K562 (cell line): ENCODE results near the gene ALKBH4. TPM values are rescaled to one million over a fixed set of nuclear protein-coding genes. Genes with fewer than 3 reads are reported as not detected.

ENCODE experiments used
- ATAC-seq: fragments of 200-7000 bp; cut with Tn5 transposase; 3 replicates; pipeline ENCODE4 v1.9.1; 2020; ENCODE audit warnings: moderate library complexity
- BruUV-seq: library from RNA; stranded (reverse); fragments of 400-500 nt; replicated peaks from 2 replicates; lab custom pipeline; 2021; lab: Mats Ljungman, UMichigan
- CTCF ChIA-PET: fragments of 300-600 bp; formaldehyde crosslinking; extraction: SDS; loops from one replicate; lab custom pipeline; 2021; ENCODE audit warnings: low intra/inter-chr PET ratio; lab: Yijun Ruan, JAX
- POLR2A ChIA-PET: fragments of 300-600, 350-650 bp; sonication (Branson Sonifier 250); formaldehyde crosslinking; extraction: SDS; loops from one replicate; lab custom pipeline; 2021; ENCODE audit warnings: antibody characterized with exemption, inconsistent platforms; lab: Yijun Ruan, JAX
- DNase-seq, 4 experiments: peaks; one replicate each; pipeline versions ENCODE4 v3.0.0 to v3.0.0-alpha.2; 2011 to 2018; ENCODE audit warnings: low spot score in 3 of 4, mixed read lengths in 3 of 4; ENCODE audit errors: extremely low read depth in 1 of 4
- FAIRE-seq: peaks from 2 replicates; lab custom pipeline; 2011; peaks lifted over from hg19 to GRCh38; lab: Jason Lieb, UNC
- H2AFZ ChIP-seq: 2 replicates; pipeline ENCODE4 v1.6.0; 2011; ENCODE audit warnings: low read depth, low read length, control low read depth, inconsistent platforms
- H3K27ac ChIP-seq: fragments of 200-600 bp; 3 replicates; pipeline ENCODE4 v1.8.0; 2011; ENCODE audit warnings: low read depth, mild to moderate bottlenecking, control low read depth, inconsistent platforms, low read length, moderate library complexity, mixed read lengths; ENCODE audit errors: extremely low read depth
- H3K27me3 ChIP-seq, 2 experiments: fragments of 300-600 bp in 1 of 2; 2 replicates in 1 of 2; 3 replicates in 1 of 2; pipeline versions ENCODE4 v1.6.0 to v1.8.0; 2011; ENCODE audit warnings: inconsistent platforms in 2 of 2, low read length in 2 of 2, mild to moderate bottlenecking in 1 of 2, mixed read lengths in 1 of 2, moderate library complexity in 1 of 2; ENCODE audit not compliant: control insufficient read depth in 2 of 2, insufficient read depth in 2 of 2
- H3K36me3 ChIP-seq: fragments of 300-600 bp; 3 replicates; pipeline ENCODE4 v1.8.0; 2011; ENCODE audit warnings: mild to moderate bottlenecking, low read length, inconsistent platforms; ENCODE audit not compliant: control insufficient read depth, insufficient read depth
- H3K4me1 ChIP-seq, 2 experiments: fragments of 200-600 bp in 1 of 2; replicated peaks in 1 of 2; 2 replicates in 1 of 2; 3 replicates in 1 of 2; pipeline versions ENCODE4 v1.5.1 to v1.8.0; 2011; ENCODE audit warnings: inconsistent platforms in 2 of 2, low read length in 2 of 2, mild to moderate bottlenecking in 1 of 2, mixed read lengths in 1 of 2, moderate library complexity in 1 of 2; ENCODE audit not compliant: control insufficient read depth in 2 of 2, insufficient read depth in 2 of 2
- H3K4me2 ChIP-seq: 2 replicates; pipeline ENCODE4 v1.6.1; 2011; ENCODE audit warnings: low read length, control low read depth, inconsistent platforms, mixed read lengths; ENCODE audit not compliant: insufficient read depth
- H3K4me3 ChIP-seq: fragments of 200-600 bp; sonication (generic), shearing (Covaris generic); 2 replicates; pipeline ENCODE4 v1.5.1; 2016; ENCODE audit warnings: control low read depth, inconsistent platforms
- H3K79me2 ChIP-seq: fragments of 200-600 bp; 3 replicates; pipeline ENCODE4 v1.8.0; 2011; ENCODE audit warnings: low read length, inconsistent platforms; ENCODE audit not compliant: control insufficient read depth, insufficient read depth
- H3K9ac ChIP-seq, 2 experiments: 2 replicates each; pipeline versions ENCODE4 v1.6.0 to v1.6.1; 2011; ENCODE audit warnings: low read depth in 2 of 2, low read length in 2 of 2, control low read depth in 1 of 2, inconsistent platforms in 1 of 2, mild to moderate bottlenecking in 1 of 2, mixed read lengths in 1 of 2; ENCODE audit not compliant: insufficient read depth in 1 of 2
- H3K9me1 ChIP-seq: one replicate; pipeline ENCODE4 v1.6.0; 2011; ENCODE audit warnings: inconsistent platforms, mild to moderate bottlenecking, low read length, moderate library complexity; ENCODE audit not compliant: control insufficient read depth, insufficient read depth
- H3K9me3 ChIP-seq: replicated peaks from 2 replicates; pipeline ENCODE4 v1.5.1; 2011; ENCODE audit warnings: low read depth, low read length, inconsistent platforms; ENCODE audit not compliant: control insufficient read depth, insufficient read depth
- H4K20me1 ChIP-seq: replicated peaks from 2 replicates; pipeline ENCODE4 v1.6.1; 2011; ENCODE audit warnings: low read length, inconsistent platforms, mixed read lengths; ENCODE audit not compliant: control insufficient read depth, insufficient read depth
- CBFA2T2 ChIP-seq: fragments of 450-650 bp; conservative IDR thresholded peaks from 2 replicates; pipeline ENCODE4 v1.6.1; 2017; ENCODE audit warnings: mild to moderate bottlenecking
- ERF ChIP-seq: fragments of 450-650 bp; formaldehyde crosslinking; IDR thresholded peaks from 2 replicates; pipeline ENCODE4 v1.4.0; 2020; ENCODE audit warnings: mild to moderate bottlenecking, mixed read lengths
- FIP1L1 ChIP-seq: fragments of 200-400 bp; formaldehyde crosslinking; IDR thresholded peaks from 2 replicates; pipeline ENCODE4 v1.6.1; 2018; ENCODE audit warnings: mild to moderate bottlenecking, low read depth, low read length; ENCODE audit not compliant: poor library complexity, severe bottlenecking
- PPARD ChIP-seq: fragments of 250-450 bp; sonication (Bioruptor Pico); IDR thresholded peaks from 2 replicates; pipeline ENCODE4 v1.8.0; 2022; ENCODE audit warnings: inconsistent platforms, mild to moderate bottlenecking, moderate library complexity
- STAT5B ChIP-seq: fragments of 250-450 bp; sonication (Bioruptor Pico); IDR thresholded peaks from 2 replicates; pipeline ENCODE4 v1.8.0; 2021; ENCODE audit warnings: mild to moderate bottlenecking, inconsistent platforms
- SUPT5H ChIP-seq: fragments of 450-650 bp; IDR thresholded peaks from 2 replicates; pipeline ENCODE4 v1.6.1; 2016
- TAF9B ChIP-seq: fragments of 450-650 bp; IDR thresholded peaks from 2 replicates; pipeline ENCODE4 v1.6.1; 2018; ENCODE audit warnings: mild to moderate bottlenecking; ENCODE audit not compliant: partially characterized antibody
- ZNF274 ChIP-seq: IDR thresholded peaks from 2 replicates; pipeline ENCODE4 v1.6.1; 2011; ENCODE audit warnings: low read depth, mild to moderate bottlenecking, low read length, moderate library complexity, borderline replicate concordance
- WGBS: fragments of 100-300 bp; shearing (Covaris generic); methylation state at CpG from one replicate; pipeline ENCODE4 v1.1.6; 2016; ENCODE audit warnings: low coverage, mixed read lengths; ENCODE audit not compliant: insufficient coverage; ENCODE audit errors: missing lambda C conversion rate; 5-methylcytosine and 5-hydroxymethylcytosine counted together
- in situ Hi-C: fragments of 300-500 bp; cut with MboI; formaldehyde crosslinking; loops from 4 replicates; pipeline ENCODE4 v1.15.0; 2018; ENCODE audit warnings: inconsistent platforms, mixed read lengths
- intact Hi-C: fragments of 100-400 bp; cut with micrococcal nuclease; formaldehyde crosslinking; loops from 2 replicates; pipeline ENCODE4 v1.14.2; 2022
- polyA plus RNA-seq, 8 experiments: library from polyadenylated mRNA; depleted of rRNA in 4 of 8; stranded (reverse) in 5 of 8; unstranded in 3 of 8; fragments of >200 nt; fragmentation: Nextera tagmentation in 2 of 8; fragmentation: Illumina TruSeq in 1 of 8; extraction: Ambion mirVana in 2 of 8; extraction: Trizol in 1 of 8; gene quantifications; 2 replicates each; pipeline versions ENCODE4 v1.2.1 to v1.2.3, GENCODE V29; 2011 to 2014; ENCODE audit warnings: inconsistent platforms in 1 of 8, missing spikeins in 1 of 8
- total RNA-seq, 7 experiments: library from RNA; depleted of rRNA in 6 of 7; stranded (reverse); fragments of >200 nt in 6 of 7; fragmentation: Illumina TruSeq in 2 of 7; extraction: Trizol in 2 of 7; gene quantifications; 2 replicates each; pipeline versions ENCODE4 v1.2.1 to v1.2.3, GENCODE V29; 2011 to 2021; ENCODE audit warnings: low replicate concordance in 1 of 7

ALKBH4 gene
- total and polyA plus RNA-seq, 9 of the 15 experiments (the other 6 are each of a cell fraction or from before 2014, with no cell fraction given), result 4.6 to 21.4 (median 11.8) TPM

DNA sequence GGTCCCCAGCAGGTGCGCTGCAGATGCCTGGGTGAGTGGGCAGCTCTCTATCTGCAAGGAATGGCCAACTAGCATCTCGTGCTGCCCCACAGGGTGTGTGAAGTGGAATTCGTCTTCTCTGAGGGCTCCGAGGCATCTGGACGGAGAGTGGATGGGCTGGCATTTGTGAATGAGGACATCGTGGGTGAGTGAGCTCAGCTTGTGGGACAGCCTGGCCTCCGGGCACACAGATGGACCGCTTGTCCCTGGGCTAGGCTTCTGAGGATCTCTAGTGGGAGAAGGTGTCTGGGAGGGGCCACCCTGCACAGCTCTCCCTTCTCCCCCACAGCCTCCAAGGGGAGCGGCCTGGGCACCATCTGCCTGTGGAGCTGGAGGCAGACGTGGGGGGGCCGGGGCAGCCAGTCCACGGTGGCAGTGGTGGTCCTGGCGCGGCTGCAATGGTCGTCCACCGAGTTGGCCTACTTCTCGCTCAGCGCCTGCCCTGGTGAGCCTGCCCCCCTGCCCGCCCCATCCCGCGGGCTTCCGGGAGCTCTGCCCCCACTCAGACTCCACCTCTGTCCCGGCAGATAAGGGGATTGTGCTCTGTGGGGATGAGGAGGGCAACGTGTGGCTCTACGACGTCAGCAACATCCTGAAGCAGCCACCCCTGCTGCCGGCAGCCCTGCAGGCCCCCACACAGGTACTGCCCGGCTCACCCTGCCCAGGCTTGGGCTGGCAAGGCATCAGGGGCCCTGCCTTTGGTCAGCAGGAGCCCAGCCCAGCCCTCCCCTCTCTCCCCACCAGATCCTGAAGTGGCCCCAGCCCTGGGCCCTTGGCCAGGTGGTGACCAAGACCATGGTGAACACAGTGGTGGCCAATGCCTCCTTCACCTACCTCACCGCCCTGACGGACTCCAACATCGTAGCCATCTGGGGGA is 7.7 kb upstream of the ALKBH4 start (continued):
- no peak for TF ChIP-seq ZNF274
- peak; percentile 43 for TF ChIP-seq FIP1L1
- TF ChIP-seq TAF9B, result no peak
- TF ChIP-seq CBFA2T2, result 0 out of 2 replicates have a peak, but pooled peaks have one; percentile 14
- no peak for TF ChIP-seq STAT5B (CRISPR knock-in tag)
- 0 out of 2 replicates have a peak, but pooled peaks have one; percentile 12 for TF ChIP-seq ERF

GRCh38 chr7:102471791-102472125 is 7.1 kb upstream of the ALKBH4 start:
- no peaks in the 10 kb centered on the region for H3K27me3 ChIP-seq
- H3K4me3 ChIP-seq, result no peak overlapping the region
- no TSS peak for BruUV-seq
- in situ Hi-C loops, result loop anchor here (25.0 kb wide), 2 partner anchors 91 to 191 kb away; partner anchors contain the start of genes POLR2J2, POLR2J3, SPDYE2 and SPDYE2B
- ATAC-seq (peak; percentile 20), FAIRE-seq (no peak), DNase-seq (no peak)
- TF ChIP-seq PPARD (CRISPR knock-in tag) (no peak), SUPT5H (peak; percentile 5; the same call in 1 of the 2 replicates)
- H3K9me1 ChIP-seq, result no peaks in the 10 kb centered on the region
- peaks cover 0 to 52% of the 10 kb centered on the region in 2 experiments; a peak in 3 of 5 replicates for H3K4me1 ChIP-seq
- intact Hi-C loops, result no loop called here
- ChIA-PET POLR2A (interaction anchor here (0.5 to 1.4 kb wide), 3 partner anchors 9 to 508 kb away, joined by 3 to 4 read pairs (median 3); no protein-coding TSS in a partner anchor), CTCF (no interaction called here)
- H3K9ac ChIP-seq, result peak overlapping the region in 1 of 2 experiments; percentile 79; a peak in 1 of 4 replicates
- H3K36me3 ChIP-seq, result peaks cover 65% of the 10 kb centered on the region; the same call in 2 of the 3 replicates
- H3K79me2 ChIP-seq, result no peaks in the 10 kb centered on the region
- H3K4me2 ChIP-seq, result no peak overlapping the region
- no peaks in the 10 kb centered on the region for H3K9me3 ChIP-seq
- no peak overlapping the region for H2AFZ ChIP-seq
- no peak overlapping the region; the same call in 2 of the 3 replicates for H3K27ac ChIP-seq
- peaks cover 3% of the 10 kb centered on the region; the same call in 1 of the 2 replicates for H4K20me1 ChIP-seq
- 86% methylated on average over 6 of the region's 6 CpGs for WGBS
